Neural cell (in vitro differentiated cells): ENCODE data around the gene TENM3.

Source experiments
- EZH2 ChIP-seq: fragments of 200-600, 300-800 bp; shearing (Covaris generic), sonication (generic); IDR thresholded peaks from 2 replicates; pipeline ENCODE4 v1.6.1; 2014; ENCODE audit warnings: antibody characterized with exemption, low read length, borderline replicate concordance, mild to moderate bottlenecking; ENCODE audit not compliant: insufficient read depth, poor library complexity, severe bottlenecking
- TF ChIP-seq, protein P1 (sequence below): IDR thresholded peaks from 2 replicates; pipeline ENCODE4 v1.6.1; 2012; ENCODE audit warnings: borderline replicate concordance
- TF ChIP-seq, protein P2 (sequence below): fragments of 450-650 bp; IDR thresholded peaks from 2 replicates; pipeline ENCODE4 v1.5.1; 2014; ENCODE audit warnings: antibody characterized with exemption, mild to moderate bottlenecking, moderate library complexity; ENCODE audit not compliant: poor library complexity, severe bottlenecking

DNA sequence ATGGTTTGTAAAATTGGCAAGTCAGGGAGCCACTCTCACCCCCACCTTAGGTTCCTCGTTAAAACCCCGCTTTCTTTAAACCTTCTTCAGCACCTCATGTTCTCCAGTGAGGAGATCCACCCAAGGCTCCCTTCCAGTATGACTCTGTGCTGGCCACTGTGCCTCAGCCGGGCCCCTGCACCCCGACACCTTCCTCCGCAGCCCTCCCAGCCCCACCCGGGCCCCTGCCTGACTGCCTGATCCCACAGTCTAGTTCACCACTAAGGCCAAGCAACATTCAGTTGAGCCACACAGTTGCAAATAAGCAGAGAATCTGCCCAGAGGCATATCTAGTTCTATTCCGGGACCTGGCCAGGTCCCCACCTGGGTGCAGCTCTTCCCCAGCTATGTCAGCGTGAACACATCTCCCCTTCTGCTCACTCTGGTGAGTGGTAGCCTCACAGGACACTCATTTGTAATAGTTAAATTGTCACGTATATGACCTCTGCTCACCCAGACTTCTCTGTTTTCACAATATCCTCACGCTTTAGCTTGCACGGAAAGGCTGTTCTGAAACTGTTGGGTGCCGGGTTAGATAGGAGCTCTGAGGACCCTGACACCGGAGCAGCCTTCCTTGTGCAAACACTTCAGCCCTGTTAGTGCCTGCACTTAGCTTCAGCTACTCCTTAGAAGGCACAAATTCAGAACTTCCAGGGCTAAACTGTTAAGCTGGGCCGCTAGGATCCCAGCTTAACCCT lies 527.2 kb downstream of the TENM3 start:
- no peak for TF ChIP-seq EZH2
- TF ChIP-seq, protein P1, sequence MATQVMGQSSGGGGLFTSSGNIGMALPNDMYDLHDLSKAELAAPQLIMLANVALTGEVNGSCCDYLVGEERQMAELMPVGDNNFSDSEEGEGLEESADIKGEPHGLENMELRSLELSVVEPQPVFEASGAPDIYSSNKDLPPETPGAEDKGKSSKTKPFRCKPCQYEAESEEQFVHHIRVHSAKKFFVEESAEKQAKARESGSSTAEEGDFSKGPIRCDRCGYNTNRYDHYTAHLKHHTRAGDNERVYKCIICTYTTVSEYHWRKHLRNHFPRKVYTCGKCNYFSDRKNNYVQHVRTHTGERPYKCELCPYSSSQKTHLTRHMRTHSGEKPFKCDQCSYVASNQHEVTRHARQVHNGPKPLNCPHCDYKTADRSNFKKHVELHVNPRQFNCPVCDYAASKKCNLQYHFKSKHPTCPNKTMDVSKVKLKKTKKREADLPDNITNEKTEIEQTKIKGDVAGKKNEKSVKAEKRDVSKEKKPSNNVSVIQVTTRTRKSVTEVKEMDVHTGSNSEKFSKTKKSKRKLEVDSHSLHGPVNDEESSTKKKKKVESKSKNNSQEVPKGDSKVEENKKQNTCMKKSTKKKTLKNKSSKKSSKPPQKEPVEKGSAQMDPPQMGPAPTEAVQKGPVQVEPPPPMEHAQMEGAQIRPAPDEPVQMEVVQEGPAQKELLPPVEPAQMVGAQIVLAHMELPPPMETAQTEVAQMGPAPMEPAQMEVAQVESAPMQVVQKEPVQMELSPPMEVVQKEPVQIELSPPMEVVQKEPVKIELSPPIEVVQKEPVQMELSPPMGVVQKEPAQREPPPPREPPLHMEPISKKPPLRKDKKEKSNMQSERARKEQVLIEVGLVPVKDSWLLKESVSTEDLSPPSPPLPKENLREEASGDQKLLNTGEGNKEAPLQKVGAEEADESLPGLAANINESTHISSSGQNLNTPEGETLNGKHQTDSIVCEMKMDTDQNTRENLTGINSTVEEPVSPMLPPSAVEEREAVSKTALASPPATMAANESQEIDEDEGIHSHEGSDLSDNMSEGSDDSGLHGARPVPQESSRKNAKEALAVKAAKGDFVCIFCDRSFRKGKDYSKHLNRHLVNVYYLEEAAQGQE: no peak
- TF ChIP-seq, protein P2, sequence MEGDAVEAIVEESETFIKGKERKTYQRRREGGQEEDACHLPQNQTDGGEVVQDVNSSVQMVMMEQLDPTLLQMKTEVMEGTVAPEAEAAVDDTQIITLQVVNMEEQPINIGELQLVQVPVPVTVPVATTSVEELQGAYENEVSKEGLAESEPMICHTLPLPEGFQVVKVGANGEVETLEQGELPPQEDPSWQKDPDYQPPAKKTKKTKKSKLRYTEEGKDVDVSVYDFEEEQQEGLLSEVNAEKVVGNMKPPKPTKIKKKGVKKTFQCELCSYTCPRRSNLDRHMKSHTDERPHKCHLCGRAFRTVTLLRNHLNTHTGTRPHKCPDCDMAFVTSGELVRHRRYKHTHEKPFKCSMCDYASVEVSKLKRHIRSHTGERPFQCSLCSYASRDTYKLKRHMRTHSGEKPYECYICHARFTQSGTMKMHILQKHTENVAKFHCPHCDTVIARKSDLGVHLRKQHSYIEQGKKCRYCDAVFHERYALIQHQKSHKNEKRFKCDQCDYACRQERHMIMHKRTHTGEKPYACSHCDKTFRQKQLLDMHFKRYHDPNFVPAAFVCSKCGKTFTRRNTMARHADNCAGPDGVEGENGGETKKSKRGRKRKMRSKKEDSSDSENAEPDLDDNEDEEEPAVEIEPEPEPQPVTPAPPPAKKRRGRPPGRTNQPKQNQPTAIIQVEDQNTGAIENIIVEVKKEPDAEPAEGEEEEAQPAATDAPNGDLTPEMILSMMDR: no peak
